CD4-positive, alpha-beta T cell treated with Interleukin-6 for 4 hours (primary cell): ENCODE results near the gene HSPB3.
"Not testable (repeated sequence)": the region's sequence is repeated elsewhere in the genome, so short reads cannot be mapped to it uniquely, and the experiment has no call there.

Experiments used
- DNase-seq: peaks from one replicate; pipeline ENCODE4 v3.0.0-alpha.2; 2020; ENCODE audit warnings: mixed read lengths

Gene HSPB3

GRCh38 chr5:54457094-54457862 is 1.8 kb downstream of the HSPB3 start:
- DNase-seq: no peak

- DNase-seq: no peak
Observed at GRCh38 chr5:54458221-54458620, 2.7 kb downstream of the HSPB3 start.

GRCh38 chr5:54460181-54460919 is 4.9 kb downstream of the HSPB3 start:
- no peak for DNase-seq

GRCh38 chr5:54462281-54462680 is 6.8 kb downstream of the HSPB3 start:
- no peak for DNase-seq

- no peak for DNase-seq
Observed at GRCh38 chr5:54463713-54464112, 8.2 kb downstream of the HSPB3 start.

- DNase-seq: no peak
Observed at GRCh38 chr5:54469622-54470021, 14.1 kb downstream of the HSPB3 start.

GRCh38 chr5:54470128-54470527 is 14.6 kb downstream of the HSPB3 start:
- DNase-seq: no peak

GRCh38 chr5:54470677-54471076 is 15.2 kb downstream of the HSPB3 start:
- no peak for DNase-seq

- no peak for DNase-seq
Observed at GRCh38 chr5:54471398-54471797, 15.9 kb downstream of the HSPB3 start.

- no peak for DNase-seq
Observed at GRCh38 chr5:54476682-54477081, 21.2 kb downstream of the HSPB3 start.

GRCh38 chr5:54477941-54478478 is 22.5 kb downstream of the HSPB3 start:
- no peak for DNase-seq

- no peak for DNase-seq
Observed at GRCh38 chr5:54480296-54480695, 24.8 kb downstream of the HSPB3 start.

GRCh38 chr5:54484219-54484894 is 28.9 kb downstream of the HSPB3 start:
- DNase-seq: no peak

- DNase-seq: not testable (repeated sequence)
Observed at GRCh38 chr5:54485659-54486058, 30.2 kb downstream of the HSPB3 start.

GRCh38 chr5:54489648-54489979 is 34.1 kb downstream of the HSPB3 start:
- not testable (repeated sequence) for DNase-seq

- DNase-seq: no peak
Observed at GRCh38 chr5:54491326-54491725, 35.8 kb downstream of the HSPB3 start.

- DNase-seq: no peak
Observed at GRCh38 chr5:54492178-54492577, 36.7 kb downstream of the HSPB3 start.

GRCh38 chr5:54495027-54495426 is 39.5 kb downstream of the HSPB3 start:
- no peak for DNase-seq
